Activated naive CD8-positive, alpha-beta T cell treated with anti-CD3 and anti-CD28 coated beads, Interleukin-2, amount 10 ng/mL, durations not matched to agents 7 days and 5 days (primary cell): ENCODE measurements around the gene SUPT7L. TPM values are rescaled to one million over a fixed set of nuclear protein-coding genes. Genes with fewer than 3 reads are reported as not detected.

Experiments
- ATAC-seq: fragments of 150-1000 bp; cut with Tn5 transposase; one replicate; pipeline ENCODE4 v1.10.0; 2021; ENCODE audit warnings: low read depth, moderate library complexity
- POLR2A ChIA-PET: fragments of 350-600 bp; sonication (Branson Sonifier 250); formaldehyde crosslinking; loops from one replicate; lab custom pipeline; 2021; ENCODE audit warnings: antibody characterized with exemption; lab: Charles Lee
- DNase-seq: peaks from one replicate; pipeline ENCODE4 v3.0.0; 2021
- H3K27ac Mint-ChIP-seq: one replicate; pipeline ENCODE4 v1.8.0; 2022; ENCODE audit warnings: mild to moderate bottlenecking, mixed read lengths
- H3K27me3 Mint-ChIP-seq: one replicate; pipeline ENCODE4 v1.8.0; 2022; ENCODE audit warnings: mild to moderate bottlenecking, moderate library complexity, mixed read lengths
- H3K36me3 Mint-ChIP-seq: one replicate; pipeline ENCODE4 v1.8.0; 2021; ENCODE audit warnings: mild to moderate bottlenecking, mixed read lengths
- H3K4me1 Mint-ChIP-seq: one replicate; pipeline ENCODE4 v1.8.0; 2021; ENCODE audit warnings: mixed read lengths
- H3K4me3 Mint-ChIP-seq: one replicate; pipeline ENCODE4 v1.8.0; 2022; ENCODE audit warnings: mild to moderate bottlenecking, moderate library complexity, mixed read lengths
- H3K9me3 Mint-ChIP-seq: one replicate; pipeline ENCODE4 v1.8.0; 2021; ENCODE audit warnings: mixed read lengths
- total RNA-seq, 2 experiments: library from RNA; stranded (reverse); gene quantifications; one replicate each; pipeline ENCODE4 v1.2.3, GENCODE V29; 2021

The SUPT7L gene
- total RNA-seq, 2 experiments from 2014 or later = 42.8 to 43.4 TPM

- DNase-seq = no peak
- peaks cover 17% of the 10 kb centered on the region for H3K4me1 Mint-ChIP-seq
- no peak overlapping the region for H3K4me3 Mint-ChIP-seq
- POLR2A ChIA-PET = interaction anchor here (1.6 kb wide), 1 partner anchor 10 kb away, joined by 3 read pairs; no protein-coding TSS in a partner anchor
- H3K36me3 Mint-ChIP-seq = peaks cover 29% of the 10 kb centered on the region
- no peaks in the 10 kb centered on the region for H3K27me3 Mint-ChIP-seq
- no peaks in the 10 kb centered on the region for H3K9me3 Mint-ChIP-seq
- ATAC-seq = no peak
- H3K27ac Mint-ChIP-seq = no peak overlapping the region
These were observed 38.5 kb downstream of the SUPT7L start for GRCh38 chr2:27624943-27625342.

- Mint-ChIP-seq H3K4me1 (peaks cover 15% of the 10 kb centered on the region), H3K27me3 (no peaks in the 10 kb centered on the region), H3K36me3 (peaks cover 33% of the 10 kb centered on the region), H3K4me3 (no peak overlapping the region), H3K9me3 (no peaks in the 10 kb centered on the region), H3K27ac (peak overlapping the region; percentile 3)
- no peak for DNase-seq
- POLR2A ChIA-PET = no interaction called here
- ATAC-seq = no peak
These were observed 40.5 kb downstream of the SUPT7L start for GRCh38 chr2:27622921-27623384.

- Mint-ChIP-seq H3K27ac (peak overlapping the region; percentile 24), H3K27me3 (no peaks in the 10 kb centered on the region), H3K4me1 (peaks cover 4% of the 10 kb centered on the region), H3K36me3 (peaks cover 41% of the 10 kb centered on the region), H3K9me3 (no peaks in the 10 kb centered on the region), H3K4me3 (no peak overlapping the region)
- DNase-seq (no peak), ATAC-seq (no peak)
- POLR2A ChIA-PET = no interaction called here
These were observed 41.9 kb downstream of the SUPT7L start for GRCh38 chr2:27621524-27621923.

GRCh38 chr2:27615316-27615715 is 48.1 kb downstream of the SUPT7L start:
- H3K4me3 Mint-ChIP-seq = no peak overlapping the region
- H3K4me1 Mint-ChIP-seq = no peaks in the 10 kb centered on the region
- H3K9me3 Mint-ChIP-seq = no peaks in the 10 kb centered on the region
- DNase-seq (no peak), ATAC-seq (no peak)
- POLR2A ChIA-PET = interaction anchor here (1.2 kb wide), 1 partner anchor 10 kb away, joined by 3 read pairs; no protein-coding TSS in a partner anchor
- peaks cover 38% of the 10 kb centered on the region for H3K36me3 Mint-ChIP-seq
- no peaks in the 10 kb centered on the region for H3K27me3 Mint-ChIP-seq
- H3K27ac Mint-ChIP-seq = no peak overlapping the region

- Mint-ChIP-seq H3K4me1 (no peaks in the 10 kb centered on the region), H3K27ac (no peak overlapping the region), H3K27me3 (no peaks in the 10 kb centered on the region), H3K9me3 (no peaks in the 10 kb centered on the region), H3K4me3 (no peak overlapping the region), H3K36me3 (peaks cover 37% of the 10 kb centered on the region)
- ATAC-seq (no peak), DNase-seq (no peak)
- POLR2A ChIA-PET = no interaction called here
These were observed 49.4 kb downstream of the SUPT7L start for GRCh38 chr2:27613985-27614384.

GRCh38 chr2:27606611-27607010 is 56.8 kb downstream of the SUPT7L start:
- Mint-ChIP-seq H3K27me3 (no peaks in the 10 kb centered on the region), H3K27ac (no peak overlapping the region), H3K9me3 (no peaks in the 10 kb centered on the region), H3K4me3 (no peak overlapping the region), H3K36me3 (peaks cover 41% of the 10 kb centered on the region), H3K4me1 (peaks cover 1% of the 10 kb centered on the region)
- POLR2A ChIA-PET = no interaction called here
- no peak for DNase-seq
- no peak for ATAC-seq

Other genes starting within 250 kb of the SUPT7L start
- 10 to 100 TPM; 92.2 to 92.5 TPM for gene NRBP1, start 235.0 kb downstream of the SUPT7L start, total RNA-seq
- gene KRTCAP3, start 221.2 kb downstream of the SUPT7L start, total RNA-seq = 10 to 100 TPM; 12.2 to 13.9 TPM
- gene IFT172, start 173.9 kb downstream of the SUPT7L start, total RNA-seq = 10 to 100 TPM; 17.9 to 18.8 TPM
- not detected for gene FNDC4, start 168.4 kb downstream of the SUPT7L start, total RNA-seq
- not detected for gene GCKR, start 166.8 kb downstream of the SUPT7L start, total RNA-seq
- 10 to 100 TPM; 55.0 to 56.6 TPM for gene ZNF512, start 80.6 kb downstream of the SUPT7L start, total RNA-seq
- 1 to 10 TPM; 1.1 to 1.6 TPM for gene CCDC121, start 34.6 kb downstream of the SUPT7L start, total RNA-seq
- gene GPN1, start 34.6 kb downstream of the SUPT7L start, total RNA-seq = 10 to 100 TPM; 32.7 to 37.4 TPM
- gene SLC4A1AP, start 275 bp upstream of the SUPT7L start, total RNA-seq = 10 to 100 TPM; 25.1 to 27.4 TPM
- gene MRPL33, start 108.1 kb upstream of the SUPT7L start, total RNA-seq = 10 to 100 TPM; 47.7 to 50.3 TPM
- gene RBKS, start 226.8 kb upstream of the SUPT7L start, total RNA-seq = 1 to 10 TPM; 2.3 to 3.5 TPM
- gene BABAM2, start 227.1 kb upstream of the SUPT7L start, total RNA-seq = 10 to 100 TPM; 50.7 to 51.0 TPM